Smooth muscle cell (in vitro differentiated cells): ENCODE data around the gene MACROD2. TPM values are rescaled to one million over a fixed set of nuclear protein-coding genes. Genes with fewer than 3 reads are reported as not detected.

Experiments used
- DNase-seq: peaks from one replicate; lab custom pipeline; 2025; ENCODE audit not compliant: unreplicated experiment; lab: John Stamatoyannopoulos, UW
- H2AFZ ChIP-seq: fragments of 200-600 bp; sonication (generic); 2 replicates; pipeline ENCODE4 v1.6.0; 2016; ENCODE audit warnings: antibody characterized with exemption, low read depth, mild to moderate bottlenecking
- H3F3A ChIP-seq: fragments of 200-600 bp; sonication (generic); 2 replicates; pipeline ENCODE4 v1.6.0; 2017; ENCODE audit warnings: antibody characterized with exemption, low read depth
- H3K27ac ChIP-seq: fragments of 200-600 bp; sonication (generic); 2 replicates; pipeline ENCODE4 v1.5.1; 2016; ENCODE audit warnings: low read depth, mild to moderate bottlenecking
- H3K27me3 ChIP-seq: fragments of 200-600 bp; sonication (generic); 2 replicates; pipeline ENCODE4 v1.6.1; 2016; ENCODE audit warnings: low read depth, mild to moderate bottlenecking
- H3K36me3 ChIP-seq: fragments of 200-600 bp; sonication (generic); 2 replicates; pipeline ENCODE4 v1.5.1; 2016; ENCODE audit warnings: low read depth
- H3K4me1 ChIP-seq: fragments of 200-600 bp; sonication (generic); 2 replicates; pipeline ENCODE4 v1.5.1; 2016; ENCODE audit warnings: low read depth
- H3K4me2 ChIP-seq: fragments of 200-600 bp; sonication (generic); 2 replicates; pipeline ENCODE4 v1.6.0; 2016; ENCODE audit warnings: mild to moderate bottlenecking
- H3K4me3 ChIP-seq: fragments of 200-600 bp; sonication (generic); 2 replicates; pipeline ENCODE4 v1.5.1; 2016; ENCODE audit warnings: mild to moderate bottlenecking
- H3K79me2 ChIP-seq: fragments of 200-600 bp; sonication (generic); 2 replicates; pipeline ENCODE4 v1.6.0; 2016; ENCODE audit warnings: low read depth, mild to moderate bottlenecking
- H3K9ac ChIP-seq: fragments of 200-600 bp; sonication (generic); 2 replicates; pipeline ENCODE4 v1.6.0; 2016; ENCODE audit warnings: low read depth
- H3K9me3 ChIP-seq: fragments of 200-600 bp; sonication (generic); replicated peaks from 2 replicates; pipeline ENCODE4 v1.5.1; 2016; ENCODE audit warnings: low read depth
- H4K20me1 ChIP-seq: fragments of 200-600 bp; sonication (generic); 2 replicates; pipeline ENCODE4 v1.6.0; 2016; ENCODE audit warnings: low read depth
- CTCF ChIP-seq: fragments of 200-600 bp; sonication (generic); IDR thresholded peaks from 2 replicates; pipeline ENCODE4 v1.5.1; 2017; ENCODE audit warnings: borderline replicate concordance, mild to moderate bottlenecking, antibody characterized with exemption; ENCODE audit not compliant: insufficient read depth, poor library complexity, severe bottlenecking
- WGBS: methylation state at CpG from one replicate; pipeline ENCODE4 v1.1.7; 2016; ENCODE audit warnings: low lambda C conversion rate; 5-methylcytosine and 5-hydroxymethylcytosine counted together
- polyA plus RNA-seq: library from polyadenylated mRNA; unstranded; fragments of >200 nt; fragmentation: Nextera tagmentation; extraction: Ambion mirVana; gene quantifications from 2 replicates; pipeline ENCODE4 v1.2.1, GENCODE V29; 2016
- total RNA-seq: library from RNA; depleted of rRNA; stranded (reverse); fragments of >200 nt; gene quantifications from 2 replicates; pipeline ENCODE4 v1.2.3, GENCODE V29; 2014

Gene MACROD2
- total and polyA plus RNA-seq, 2 experiments from 2014 or later: 0.04 to 0.32 TPM

- H3K9ac ChIP-seq: no peak overlapping the region
- H3K4me1 ChIP-seq: no peaks in the 10 kb centered on the region
- no peak for TF ChIP-seq CTCF
- WGBS: 84% methylated on average over 5 of the region's 5 CpGs
- H4K20me1 ChIP-seq: no peaks in the 10 kb centered on the region
- peak overlapping the region; percentile 54 for H2AFZ ChIP-seq
- H3K27me3 ChIP-seq: peaks cover 4% of the 10 kb centered on the region
- H3K4me3 ChIP-seq: no peak overlapping the region
- H3K9me3 ChIP-seq: no peaks in the 10 kb centered on the region
- peak overlapping the region; percentile 8 for H3K4me2 ChIP-seq
- H3K27ac ChIP-seq: no peak overlapping the region
- DNase-seq: no peak
- no peaks in the 10 kb centered on the region for H3K79me2 ChIP-seq
- no peaks in the 10 kb centered on the region for H3F3A ChIP-seq
- no peaks in the 10 kb centered on the region for H3K36me3 ChIP-seq
Observed at GRCh38 chr20:15445056-15445840, 1449.9 kb downstream of the MACROD2 start.

GRCh38 chr20:15446373-15446772 is 1451.1 kb downstream of the MACROD2 start:
- Histone ChIP-seq H3K36me3 (no peaks in the 10 kb centered on the region), H3K27ac (no peak overlapping the region), H3K4me3 (no peak overlapping the region), H3K79me2 (no peaks in the 10 kb centered on the region), H3K4me1 (no peaks in the 10 kb centered on the region), H3K9me3 (no peaks in the 10 kb centered on the region), H2AFZ (no peak overlapping the region), H3F3A (no peaks in the 10 kb centered on the region), H3K4me2 (no peak overlapping the region), H3K9ac (no peak overlapping the region), H4K20me1 (no peaks in the 10 kb centered on the region), H3K27me3 (no peaks in the 10 kb centered on the region)
- WGBS: 78% methylated on average over 9 of the region's 9 CpGs
- TF ChIP-seq CTCF: no peak
- no peak for DNase-seq

- 80% methylated on average over 2 of the region's 2 CpGs for WGBS
- no peak overlapping the region for H3K27ac ChIP-seq
Observed at GRCh38 chr20:15447549-15447948, 1452.2 kb downstream of the MACROD2 start.

More at GRCh38 chr20:15447549-15447948, 1452.2 kb downstream of the MACROD2 start:
- Histone ChIP-seq H3K4me3 (no peak overlapping the region), H3K4me2 (no peak overlapping the region), H4K20me1 (no peaks in the 10 kb centered on the region), H3K4me1 (no peaks in the 10 kb centered on the region), H2AFZ (no peak overlapping the region), H3K36me3 (no peaks in the 10 kb centered on the region), H3F3A (no peaks in the 10 kb centered on the region), H3K27me3 (no peaks in the 10 kb centered on the region), H3K9me3 (no peaks in the 10 kb centered on the region), H3K79me2 (no peaks in the 10 kb centered on the region), H3K9ac (no peak overlapping the region)
- TF ChIP-seq CTCF: no peak
- no peak for DNase-seq
